Left lung (tissue), 10 donors: ENCODE results near the gene CALML3. TPM values are rescaled to one million over a fixed set of nuclear protein-coding genes. Genes with fewer than 3 reads are reported as not detected.
"Not testable (repeated sequence)": the region's sequence is repeated elsewhere in the genome, so short reads cannot be mapped to it uniquely, and the experiment has no call there.

ENCODE experiments used
- ATAC-seq: fragments of 200-7000 bp; cut with Tn5 transposase; one replicate; pipeline ENCODE4 v1.9.1; 2020; ENCODE audit warnings: moderate library complexity
- DNase-seq, 4 donors: peaks; one replicate each; pipeline ENCODE4 v3.0.0-alpha.2; 2013 to 2020
- H3K27ac ChIP-seq, 2 donors: fragments of 200-600 bp; sonication (generic) in 1 of 2; one replicate each; pipeline versions ENCODE4 v1.5.0 to v1.8.0; 2020 to 2021
- H3K27me3 ChIP-seq, 2 donors: fragments of 200-600 bp; sonication (generic) in 1 of 2; one replicate each; pipeline versions ENCODE4 v1.5.0 to v1.8.0; 2020 to 2021
- H3K36me3 ChIP-seq, 2 donors: fragments of 200-600 bp; sonication (generic) in 1 of 2; one replicate each; pipeline versions ENCODE4 v1.5.0 to v1.8.0; 2020 to 2021
- H3K4me1 ChIP-seq, 2 donors: fragments of 200-600 bp; one replicate each; pipeline ENCODE4 v1.8.0; 2021
- H3K4me3 ChIP-seq, 2 donors: fragments of 200-600 bp; sonication (generic) in 1 of 2; one replicate each; pipeline versions ENCODE4 v1.5.0 to v1.8.0; 2020 to 2021; ENCODE audit warnings: mild to moderate bottlenecking in 1 of 2
- H3K9me3 ChIP-seq, 2 donors: fragments of 200-600 bp; sonication (generic) in 1 of 2; one replicate each; pipeline versions ENCODE4 v1.5.0 to v1.8.0; 2020 to 2021
- CTCF ChIP-seq, 2 donors: fragments of 200-600 bp; sonication (generic) in 1 of 2; IDR thresholded peaks; one replicate each; pipeline versions ENCODE4 v1.5.0 to v1.8.0; 2021; ENCODE audit warnings: antibody characterized with exemption in 2 of 2
- intact Hi-C, 2 donors: fragments of 100-400 bp; cut with DNase I; formaldehyde crosslinking; loops; one replicate each; pipeline versions ENCODE4 v1.11.2 to v1.14.2; 2022
- polyA plus RNA-seq, 6 donors: library from polyadenylated mRNA; unstranded; fragments of 120-200 nt; gene quantifications; one replicate each; pipeline ENCODE4 v1.2.1, GENCODE V29; 2013; ENCODE audit not compliant: insufficient read length in 6 of 6
- total RNA-seq, 2 donors: library from RNA; stranded (reverse); fragmentation: NEBNext Ultra II Directional; extraction: Animal tissue kit (Norgen Biotek cat#: 25700); gene quantifications; one replicate each; pipeline ENCODE4 v1.2.1, GENCODE V29; 2021
- donor health status: DM: no; HTN: yes; CAD: no.
- donor health status: DM: no; HTN: no; CAD: no.

Gene CALML3
- total and polyA plus RNA-seq, 8 donors, result 0.28 to 0.87 (median 0.64) TPM; not detected in 2

GRCh38 chr10:5555881-5556280 is 31.1 kb downstream of the CALML3 start:
- intact Hi-C loops, result no loop called here
- no peak for TF ChIP-seq CTCF (IDR thresholded peaks at IDR 0.05)
- no peak for ATAC-seq
- DNase-seq, result no peak
- no peaks in the 10 kb centered on the region for H3K4me1 ChIP-seq
- no peak overlapping the region for H3K4me3 ChIP-seq
- H3K27ac ChIP-seq, result no peak overlapping the region
- no peaks in the 10 kb centered on the region for H3K36me3 ChIP-seq
- H3K9me3 ChIP-seq, result no peaks in the 10 kb centered on the region
- no peaks in the 10 kb centered on the region for H3K27me3 ChIP-seq

DNA sequence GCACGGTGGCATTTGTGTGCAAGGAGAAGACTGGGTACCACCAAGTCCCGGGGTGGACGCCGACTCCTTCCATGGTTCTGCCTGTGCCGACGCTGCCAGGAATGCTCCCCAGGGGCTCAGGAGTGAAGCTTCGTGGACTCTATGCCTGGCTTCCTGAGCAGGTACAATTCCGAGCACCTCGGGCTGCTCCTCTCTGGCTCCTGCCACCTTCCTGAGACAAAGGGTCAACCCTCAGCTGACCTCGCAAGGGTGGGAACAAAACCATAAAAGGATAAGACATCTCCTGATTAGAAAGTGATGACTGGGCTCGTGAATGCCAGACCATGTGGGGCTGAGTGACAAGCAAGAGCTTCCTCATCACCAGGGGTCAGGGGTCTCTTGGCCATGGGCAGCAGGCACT is 31.8 kb downstream of the CALML3 start:
- Histone ChIP-seq H3K27me3 (no peaks in the 10 kb centered on the region), H3K9me3 (no peaks in the 10 kb centered on the region), H3K4me3 (no peak overlapping the region), H3K4me1 (no peaks in the 10 kb centered on the region), H3K27ac (no peak overlapping the region), H3K36me3 (no peaks in the 10 kb centered on the region)
- no peak for ATAC-seq
- TF ChIP-seq CTCF (IDR thresholded peaks at IDR 0.05), result no peak
- intact Hi-C loops, result no loop called here
- DNase-seq, result peak in 1 of 4 donors; percentile 64

GRCh38 chr10:5557040-5557721 is 32.4 kb downstream of the CALML3 start:
- DNase-seq, result peak in 1 of 4 donors; percentile 63
- no peaks in the 10 kb centered on the region for H3K9me3 ChIP-seq
- no peak for TF ChIP-seq CTCF (IDR thresholded peaks at IDR 0.05)
- H3K36me3 ChIP-seq, result no peaks in the 10 kb centered on the region
- H3K27ac ChIP-seq, result no peak overlapping the region
- H3K4me1 ChIP-seq, result no peaks in the 10 kb centered on the region
- no peak overlapping the region for H3K4me3 ChIP-seq
- no peaks in the 10 kb centered on the region for H3K27me3 ChIP-seq
- ATAC-seq, result no peak
- intact Hi-C loops, result no loop called here

GRCh38 chr10:5557799-5558771 is 33.3 kb downstream of the CALML3 start:
- Histone ChIP-seq H3K4me1 (no peaks in the 10 kb centered on the region), H3K4me3 (no peak overlapping the region), H3K27ac (no peak overlapping the region), H3K27me3 (no peaks in the 10 kb centered on the region), H3K9me3 (no peaks in the 10 kb centered on the region), H3K36me3 (no peaks in the 10 kb centered on the region)
- intact Hi-C loops, result no loop called here
- ATAC-seq, result no peak
- DNase-seq, result no peak
- TF ChIP-seq CTCF (IDR thresholded peaks at IDR 0.05), result no peak

DNA sequence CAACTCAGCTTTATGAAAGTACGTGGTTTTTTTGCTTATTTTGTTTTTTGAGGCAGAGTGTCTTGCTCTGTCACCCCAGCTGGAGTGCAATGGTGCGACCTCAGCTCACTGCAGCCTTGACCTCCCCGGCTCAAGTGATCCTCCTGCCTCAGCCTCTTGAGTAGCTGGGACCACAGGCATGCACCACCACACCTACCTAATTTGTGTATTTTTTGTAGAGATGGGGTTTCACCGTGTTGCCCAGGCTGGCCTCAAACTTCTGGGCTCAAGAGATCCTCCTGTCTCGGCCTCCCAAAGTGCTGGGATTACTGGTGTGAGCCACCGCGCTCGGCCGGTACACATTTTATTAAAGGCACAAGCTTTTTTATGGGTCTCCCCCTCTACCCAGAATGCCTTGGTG is 34.3 kb downstream of the CALML3 start:
- H3K27ac ChIP-seq, H3K4me1 ChIP-seq, DNase-seq, H3K9me3 ChIP-seq, H3K36me3 ChIP-seq, H3K27me3 ChIP-seq, intact Hi-C loops, H3K4me3 ChIP-seq, ATAC-seq: not testable (repeated sequence)
